Stimulated activated CD8-positive, alpha-beta memory T cell treated with anti-CD3 and anti-CD28 coated beads, Interleukin-12 subunit alpha, Interleukin-12 subunit beta, amount 100 ng/mL, for 24 hours (primary cell): Measurements from ENCODE around the gene AGPAT2.
A peak's percentile ranks its signal among the peaks of the same experiment; 100 is the strongest.

Experiments
- DNase-seq: peaks from one replicate; pipeline ENCODE4 v3.0.0-alpha.2; 2020; ENCODE audit errors: extremely low read depth

Gene AGPAT2

DNA sequence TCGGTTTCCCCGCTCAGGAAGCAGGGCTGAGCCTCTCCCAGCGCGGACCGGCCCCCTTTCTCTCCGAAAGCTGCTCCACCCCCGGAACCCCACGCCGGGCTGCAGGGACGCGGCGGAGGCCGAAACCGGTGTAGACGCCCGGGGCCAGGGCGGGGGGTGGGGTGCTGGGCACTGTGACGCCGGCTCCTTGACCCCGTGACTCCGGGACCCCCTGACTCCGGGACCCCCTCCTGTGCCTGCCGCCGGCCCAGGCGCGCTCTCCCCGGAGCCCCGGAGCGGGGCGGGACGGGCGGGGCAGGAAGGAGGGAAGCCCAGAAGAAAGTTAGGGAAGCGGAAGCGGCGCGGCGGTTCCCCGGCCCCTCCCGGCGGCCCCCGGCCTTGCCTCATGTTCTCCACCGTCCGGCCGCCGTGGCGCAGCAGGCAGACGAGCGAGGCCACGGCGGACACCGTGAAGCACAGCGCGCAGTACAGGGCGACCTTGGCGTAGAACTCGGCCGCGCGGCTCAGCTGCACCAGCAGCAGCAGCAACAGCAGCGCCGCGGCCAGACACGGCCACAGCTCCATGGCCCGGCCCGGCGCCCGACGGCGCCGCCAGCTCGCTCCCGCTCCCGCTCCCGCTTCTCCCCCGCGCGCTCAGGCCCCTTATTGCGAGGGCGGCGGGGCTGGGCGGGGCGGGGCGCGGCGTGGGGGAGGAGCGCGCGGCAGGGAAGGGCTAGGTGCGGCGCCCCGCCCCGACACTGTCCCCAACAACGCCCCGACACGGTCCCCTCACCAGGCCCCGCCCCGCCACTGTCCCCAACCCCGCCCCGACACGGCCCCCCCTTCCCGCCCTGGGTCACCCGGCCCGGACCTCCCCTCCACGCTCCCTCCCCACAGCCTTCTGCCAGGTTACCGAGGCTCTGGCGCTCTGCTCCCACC is at the start of gene AGPAT2:
Gene AGPAT2 (minus strand): TSS at position 664 of the 918 bp plus-strand sequence. CDS start 100 bp downstream, at position 564.
- no peak for DNase-seq

DNA sequence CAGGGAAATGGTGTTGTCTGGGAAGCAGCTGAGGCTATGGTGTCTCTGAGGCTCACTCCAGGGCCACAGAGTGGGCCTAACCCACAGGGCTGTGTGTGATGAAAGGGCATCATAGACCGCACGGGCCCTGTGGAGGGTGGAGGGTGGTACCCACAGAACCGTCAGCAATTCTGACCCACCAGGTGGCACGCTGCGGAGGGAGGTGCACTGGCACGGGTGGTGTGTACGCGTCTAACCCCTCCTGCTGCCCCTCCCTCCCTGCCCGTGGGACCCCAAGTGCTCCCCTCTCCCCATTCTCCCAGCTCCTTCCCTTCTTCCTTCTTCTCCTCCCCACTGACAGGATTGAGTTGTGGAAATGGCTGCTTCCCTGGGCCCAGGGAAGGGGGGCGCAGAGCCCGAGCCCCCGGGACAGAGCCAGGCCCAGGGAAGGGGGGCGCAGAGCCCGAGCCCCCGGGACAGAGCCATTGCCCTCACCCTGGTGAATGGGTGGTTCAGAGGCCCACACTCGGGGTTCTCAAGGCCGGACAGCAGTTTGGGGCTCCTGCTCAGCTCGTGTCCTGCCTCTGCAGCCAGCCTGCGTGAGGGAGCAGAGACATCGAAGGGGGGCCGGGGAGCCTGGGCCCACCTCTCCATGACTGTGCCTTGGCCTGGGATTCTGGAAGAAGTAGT is 48.7 kb upstream of the AGPAT2 start:
- no peak for DNase-seq

DNA sequence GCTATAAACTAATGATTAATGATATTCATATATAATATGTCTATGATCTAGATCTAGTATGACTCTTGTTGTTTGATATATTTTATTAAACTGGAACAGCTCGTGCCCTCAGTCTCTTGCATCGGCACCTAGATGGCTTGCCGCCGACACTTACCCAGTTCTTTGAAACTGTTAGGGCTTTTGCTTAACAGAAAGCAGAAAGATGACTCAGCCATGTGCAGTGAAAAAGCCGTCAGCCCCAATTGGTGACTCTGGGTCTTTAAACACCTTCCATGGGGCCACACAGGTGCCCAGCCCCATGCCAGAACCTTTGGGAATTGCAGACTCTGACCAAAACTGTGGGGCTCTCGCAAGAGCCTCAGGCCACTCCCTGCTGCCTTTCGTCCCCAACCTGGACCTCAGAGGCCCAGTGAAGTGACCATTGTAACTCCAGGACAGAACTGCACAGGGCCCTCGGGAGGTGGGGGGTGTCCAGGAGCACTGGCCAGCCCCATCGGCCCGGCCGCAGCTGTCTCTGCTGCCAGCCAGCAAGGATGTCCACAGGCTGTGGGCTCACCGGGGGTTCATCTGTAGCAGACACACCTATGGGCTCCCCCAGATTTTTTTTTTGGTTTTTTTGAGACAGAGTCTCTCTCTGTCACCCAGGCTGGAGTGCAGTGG is 47.7 kb upstream of the AGPAT2 start:
- DNase-seq: no peak

DNA sequence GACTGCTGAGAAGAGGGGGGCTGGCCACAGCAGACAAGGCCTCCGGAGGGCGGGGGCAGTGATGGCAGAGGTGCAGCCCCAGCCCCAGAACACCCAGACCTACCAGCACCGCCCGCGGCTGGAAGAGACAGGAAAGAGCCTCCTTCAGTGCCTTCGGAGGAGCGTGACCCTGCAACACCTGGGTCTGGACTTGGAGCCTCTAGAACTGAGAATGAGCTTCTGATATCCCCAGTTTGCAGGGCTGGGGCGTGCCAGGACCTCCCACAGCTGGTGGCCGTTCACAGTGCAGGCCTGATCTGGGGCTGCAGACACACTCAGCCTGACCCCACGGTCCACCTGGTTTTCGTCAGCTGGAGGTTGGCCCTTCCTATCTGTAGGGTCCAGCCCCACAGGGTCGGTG is 46.4 kb upstream of the AGPAT2 start:
- DNase-seq: no peak

DNA sequence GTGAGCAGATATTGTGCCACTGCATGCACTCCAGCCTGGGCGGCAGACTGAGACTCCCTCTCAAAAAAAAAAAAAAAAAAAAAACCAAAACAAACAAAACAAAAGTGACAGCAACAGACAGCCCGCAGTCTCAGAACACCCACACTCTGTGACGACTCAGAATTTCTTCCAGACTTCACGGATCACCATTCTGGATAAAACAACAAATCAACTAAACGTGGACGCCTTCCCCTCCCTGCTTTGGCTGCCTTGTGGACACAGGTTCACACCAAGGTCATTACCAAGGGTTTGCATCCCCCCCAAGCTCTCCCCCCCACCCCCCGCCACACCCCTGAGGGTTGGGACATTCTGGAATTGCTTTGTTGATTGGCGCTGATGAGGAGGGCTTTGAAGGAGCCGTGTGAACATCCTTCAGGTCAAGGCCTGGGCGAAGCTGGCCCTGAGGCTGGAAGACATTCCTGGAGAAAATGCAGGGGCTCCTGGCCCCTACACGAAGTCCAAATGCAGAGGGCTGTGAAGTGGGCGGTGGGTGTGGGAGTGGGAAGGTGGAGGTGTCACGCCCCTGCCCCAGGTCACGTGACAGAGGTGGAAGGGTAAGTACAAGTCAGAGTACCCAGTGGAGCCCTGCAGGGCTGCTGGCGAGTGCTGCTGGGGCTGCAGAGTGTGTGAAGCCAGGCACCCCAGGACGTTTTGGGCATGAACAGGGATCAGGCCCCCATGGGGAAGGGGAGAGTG is 45.4 kb upstream of the AGPAT2 start:
- no peak for DNase-seq

DNA sequence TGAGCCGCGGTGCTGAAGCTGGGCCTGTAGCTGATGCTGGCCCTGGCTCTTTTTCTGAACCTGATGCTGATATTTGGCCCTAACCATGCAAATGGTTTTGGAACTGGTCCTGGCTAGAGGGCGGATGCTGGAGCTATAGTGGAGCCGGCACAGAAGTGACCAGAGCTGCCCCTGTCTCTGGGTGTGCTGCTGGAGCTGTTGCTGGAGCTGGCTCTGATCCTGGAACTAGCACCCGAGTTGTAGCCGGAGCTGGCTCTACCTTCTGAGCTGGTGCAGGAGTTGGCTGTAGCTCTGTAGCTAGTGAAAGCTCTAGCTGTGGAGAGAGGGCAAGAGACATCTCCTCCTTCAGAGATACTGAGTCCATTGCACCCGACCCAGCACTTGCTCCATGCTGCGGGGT is 42.7 kb upstream of the AGPAT2 start:
- DNase-seq: no peak

DNA sequence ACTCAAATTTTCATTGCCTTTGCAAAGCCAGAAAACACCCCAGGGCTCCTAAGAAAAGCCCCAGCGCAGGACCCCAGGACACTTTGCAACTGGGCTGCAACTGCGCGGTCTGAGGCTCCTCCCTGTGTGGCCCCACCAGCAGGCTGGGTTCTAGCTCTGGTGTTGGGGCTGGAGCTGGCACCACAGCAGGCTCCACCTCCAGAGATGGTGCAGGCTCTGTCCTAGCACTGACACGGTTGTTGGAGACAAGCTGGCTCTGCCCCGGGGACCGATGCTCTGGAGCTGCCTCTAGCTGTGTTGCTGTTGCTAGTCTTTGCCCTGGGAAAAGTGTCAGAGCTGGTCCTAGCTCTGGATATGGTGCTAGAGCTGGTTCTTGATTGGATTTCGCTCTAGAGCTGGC is 41.9 kb upstream of the AGPAT2 start:
- DNase-seq: no peak

DNA sequence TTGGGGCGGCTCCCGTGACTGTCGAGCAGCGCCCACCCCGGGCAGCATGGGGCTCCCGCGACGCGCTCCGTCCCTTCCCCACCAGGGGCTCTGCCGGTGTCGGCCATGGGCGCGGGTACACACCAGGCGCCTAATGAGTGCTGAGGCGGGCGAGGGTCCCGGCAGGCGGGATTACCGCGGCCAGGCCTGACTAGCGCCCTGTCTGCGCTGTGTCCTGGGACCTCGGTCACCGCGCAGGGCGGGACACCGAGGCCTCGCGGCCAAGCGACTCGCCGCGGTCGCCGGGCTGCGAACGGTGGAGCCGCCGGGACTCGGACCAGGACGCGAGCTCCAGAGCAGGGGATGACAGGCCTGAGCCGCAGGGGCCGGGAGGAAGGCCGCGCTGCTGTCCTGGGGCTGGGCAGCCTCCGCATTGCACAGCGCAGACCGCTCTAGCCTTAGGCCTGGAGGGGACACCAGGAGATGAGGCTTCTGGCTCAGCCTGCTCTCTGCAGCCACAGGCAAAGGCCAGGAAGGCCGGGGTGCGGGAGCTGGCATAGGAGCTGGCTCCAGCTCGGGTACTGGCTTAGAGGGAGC is 41.4 kb upstream of the AGPAT2 start:
- no peak for DNase-seq

DNA sequence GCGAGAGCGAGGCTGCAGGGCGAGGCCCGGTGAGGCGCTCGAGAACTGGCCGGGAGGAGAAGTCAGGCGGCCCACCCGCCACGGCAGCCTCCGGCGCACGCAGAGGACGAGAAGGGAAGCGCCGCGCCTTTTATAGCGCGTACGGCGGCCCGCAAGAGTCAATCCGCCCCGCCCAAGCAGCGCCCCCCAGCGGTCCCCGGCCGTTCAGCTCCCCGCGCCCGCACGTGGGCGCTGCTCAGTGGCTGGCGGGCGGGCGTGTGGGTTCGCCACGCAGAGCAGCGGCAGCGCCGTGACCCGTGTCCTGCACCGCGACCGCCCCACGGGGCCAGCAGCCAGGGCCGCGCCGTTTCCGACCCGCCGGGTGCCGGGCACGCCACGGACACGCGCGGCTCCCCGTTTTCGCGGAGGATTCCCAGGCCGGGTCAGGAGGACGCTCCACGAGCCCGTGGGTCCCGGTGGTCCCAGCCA is 40.9 kb upstream of the AGPAT2 start:
- DNase-seq: peak; percentile 70

DNA sequence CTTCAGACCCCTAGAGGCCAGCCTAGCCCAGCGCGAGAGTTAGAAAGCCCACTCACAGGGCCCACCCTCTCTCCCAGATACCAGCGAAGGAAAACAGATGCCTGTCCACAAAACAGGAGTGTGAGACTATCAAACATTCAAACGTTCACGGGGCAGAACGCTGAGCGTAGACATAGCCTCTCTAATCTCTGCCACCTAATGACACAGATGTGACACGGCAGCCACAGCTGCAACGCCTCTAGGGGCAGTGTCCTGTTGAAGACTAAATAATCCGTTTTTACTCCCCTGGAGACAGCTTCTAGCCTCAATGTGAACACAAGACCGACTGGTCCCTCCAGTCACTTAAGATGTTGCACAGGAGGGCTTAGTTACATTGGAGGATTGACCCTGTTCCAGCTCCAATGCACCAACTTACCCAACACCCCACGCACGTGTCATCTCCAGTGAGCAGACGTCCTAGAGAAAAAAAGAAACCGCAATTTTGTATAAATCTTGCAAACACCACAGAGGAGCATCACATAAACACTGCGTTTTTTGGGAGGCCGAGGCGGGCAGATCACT is 39.5 kb upstream of the AGPAT2 start:
- DNase-seq: no peak

DNA sequence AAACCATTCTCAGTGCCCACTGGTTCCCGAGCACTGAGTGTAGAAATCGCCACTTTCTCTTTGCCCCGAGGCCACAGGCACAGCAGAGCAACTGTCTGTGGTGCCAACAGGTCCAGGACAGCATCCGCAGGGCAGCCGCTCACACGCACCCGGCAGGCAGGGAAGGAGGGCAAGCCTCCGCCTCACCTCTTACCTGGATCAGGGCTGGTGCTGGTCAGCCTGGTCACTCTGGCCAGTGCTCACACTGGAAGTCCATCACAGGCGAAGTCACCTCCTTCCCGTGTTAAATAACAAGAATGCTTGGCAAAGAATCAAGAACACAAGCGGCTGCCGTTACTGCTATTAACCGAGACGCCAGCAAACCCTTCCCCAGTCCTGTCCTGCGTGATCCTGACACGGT is 38.9 kb upstream of the AGPAT2 start:
- DNase-seq: no peak

DNA sequence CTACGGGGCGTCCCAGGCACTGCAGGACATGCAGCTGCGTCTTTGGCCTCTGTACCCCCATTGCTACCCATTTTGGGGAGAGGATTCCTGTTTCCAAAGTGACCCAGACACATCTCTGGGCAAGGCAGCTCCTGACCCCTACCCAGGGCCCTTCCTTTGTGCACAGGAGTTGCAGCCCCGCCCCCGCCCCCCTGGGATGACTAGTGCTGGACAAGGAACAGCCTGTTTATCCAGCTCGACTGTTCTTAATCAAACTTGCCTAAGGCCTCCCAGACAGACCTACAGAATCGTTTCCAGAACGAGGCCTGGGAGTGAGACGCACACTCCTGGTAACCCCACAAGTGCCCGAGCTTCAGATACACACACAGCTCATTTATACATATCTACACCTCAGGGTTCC is 38.4 kb upstream of the AGPAT2 start:
- no peak for DNase-seq

DNA sequence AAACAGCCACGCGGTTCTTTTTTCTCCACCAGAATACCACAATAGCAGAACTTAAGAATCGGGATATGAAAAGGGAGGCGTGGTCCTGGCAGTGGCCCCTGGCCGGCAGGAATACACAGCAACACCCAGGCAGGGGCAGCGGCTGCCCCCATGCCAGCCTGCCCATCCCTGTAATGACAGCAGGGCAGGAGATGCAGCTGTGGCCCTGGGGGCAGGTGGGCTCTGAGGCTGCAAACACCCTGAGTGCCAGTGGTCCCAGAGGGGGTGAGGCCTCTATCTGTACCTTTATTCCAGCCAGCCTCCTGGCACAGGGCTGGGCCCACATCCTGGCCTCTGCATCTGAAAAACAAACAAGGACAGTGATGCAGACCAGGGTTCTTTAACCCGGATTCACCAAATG is 37.5 kb upstream of the AGPAT2 start:
- DNase-seq: no peak

DNA sequence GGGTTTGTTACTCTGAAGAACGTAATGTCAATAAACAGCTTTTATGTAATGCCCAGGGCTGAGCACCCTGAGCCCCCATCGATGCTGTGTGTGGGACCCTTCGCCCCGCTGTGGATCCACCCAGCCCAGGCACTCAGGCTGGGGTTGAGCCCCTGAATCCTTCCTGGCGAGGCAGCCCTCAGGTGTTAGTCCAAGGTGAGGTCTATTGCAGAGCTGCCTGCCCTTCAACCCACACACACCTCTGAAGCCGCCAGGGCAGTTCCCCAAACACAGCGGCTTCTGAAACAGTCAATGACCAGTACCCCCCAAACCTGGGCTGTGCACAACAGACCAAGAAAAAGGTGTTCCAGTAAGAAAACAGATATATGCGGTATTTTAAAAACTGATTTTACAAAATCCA is 36.7 kb upstream of the AGPAT2 start:
- DNase-seq: no peak

DNA sequence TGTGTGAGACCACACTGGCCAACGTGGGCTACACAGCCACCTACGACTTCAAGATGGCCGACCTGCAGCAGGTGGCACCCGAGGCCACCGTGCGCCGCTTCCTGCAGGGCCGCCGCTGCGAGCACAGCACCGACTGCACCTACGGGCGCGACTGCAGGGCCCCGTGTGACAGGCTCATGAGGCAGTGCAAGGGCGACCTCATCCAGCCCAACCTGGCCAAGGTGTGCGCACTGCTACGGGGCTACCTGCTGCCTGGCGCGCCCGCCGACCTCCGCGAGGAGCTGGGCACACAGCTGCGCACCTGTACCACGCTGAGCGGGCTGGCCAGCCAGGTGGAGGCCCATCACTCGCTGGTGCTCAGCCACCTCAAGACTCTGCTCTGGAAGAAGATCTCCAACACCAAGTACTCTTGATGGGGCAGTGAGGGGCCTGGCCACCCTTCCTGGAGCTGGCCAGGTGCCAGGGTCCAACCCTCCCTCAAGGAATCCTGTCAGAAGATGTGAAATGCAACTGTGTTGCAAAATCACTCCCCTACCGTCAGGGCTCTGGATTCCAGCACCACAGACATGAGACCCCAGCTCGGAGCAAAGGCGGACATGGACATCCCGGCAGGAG is 36.2 kb upstream of the AGPAT2 start:
- DNase-seq: no peak

DNA sequence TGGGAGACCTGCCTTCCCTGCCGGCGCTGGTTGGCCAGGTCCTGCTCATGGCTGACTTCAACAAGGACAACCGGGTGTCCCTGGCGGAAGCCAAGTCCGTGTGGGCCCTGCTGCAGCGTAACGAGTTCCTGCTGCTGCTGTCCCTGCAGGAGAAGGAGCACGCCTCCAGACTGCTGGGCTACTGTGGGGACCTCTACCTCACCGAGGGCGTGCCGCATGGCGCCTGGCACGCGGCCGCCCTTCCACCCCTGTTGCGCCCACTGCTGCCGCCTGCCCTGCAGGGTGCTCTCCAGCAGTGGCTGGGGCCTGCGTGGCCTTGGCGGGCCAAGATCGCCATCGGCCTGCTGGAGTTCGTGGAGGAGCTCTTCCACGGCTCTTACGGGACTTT is 35.7 kb upstream of the AGPAT2 start:
- no peak for DNase-seq

DNA sequence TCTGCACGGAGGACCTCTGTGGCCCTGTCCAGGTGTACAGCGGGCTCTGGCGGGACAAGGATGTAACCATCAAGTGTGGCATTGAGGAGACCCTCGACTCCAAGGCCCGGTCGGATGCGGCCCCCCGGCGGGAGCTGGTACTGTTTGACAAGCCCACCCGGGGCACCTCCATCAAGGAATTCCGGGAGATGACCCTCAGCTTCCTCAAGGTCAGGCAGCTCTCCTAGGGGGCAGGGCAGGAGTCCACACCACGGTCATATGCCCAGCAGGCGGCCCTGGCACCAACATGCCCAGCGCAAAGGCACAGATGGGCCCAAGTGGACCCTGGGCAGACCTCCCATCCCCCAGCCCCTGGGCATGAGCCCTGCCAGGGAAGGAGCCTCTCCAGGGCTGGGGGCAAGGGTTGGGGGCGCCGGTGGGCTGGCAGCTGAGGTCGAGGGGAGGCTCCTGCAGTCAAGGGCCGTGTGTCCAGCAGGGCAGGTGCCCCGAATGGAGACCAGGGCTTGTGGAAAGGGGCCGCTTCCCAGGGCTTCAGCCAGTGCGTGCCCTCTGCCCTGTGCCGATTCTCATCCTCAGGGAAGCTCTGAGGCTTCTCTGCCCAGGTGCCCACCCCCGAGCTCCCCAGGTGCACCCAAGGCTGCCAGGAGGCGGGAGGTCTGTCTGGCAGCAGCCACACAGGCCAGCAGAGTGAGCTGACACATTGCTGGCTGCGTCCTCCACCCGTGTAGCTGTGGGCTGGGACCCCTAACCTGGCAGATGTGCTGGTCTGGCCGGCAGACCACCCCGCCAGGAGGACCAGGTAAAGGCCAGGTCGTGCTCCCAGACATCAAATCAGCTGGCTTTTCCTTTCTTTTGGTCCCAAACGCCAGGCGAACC is 35.1 kb upstream of the AGPAT2 start:
- no peak for DNase-seq

DNA sequence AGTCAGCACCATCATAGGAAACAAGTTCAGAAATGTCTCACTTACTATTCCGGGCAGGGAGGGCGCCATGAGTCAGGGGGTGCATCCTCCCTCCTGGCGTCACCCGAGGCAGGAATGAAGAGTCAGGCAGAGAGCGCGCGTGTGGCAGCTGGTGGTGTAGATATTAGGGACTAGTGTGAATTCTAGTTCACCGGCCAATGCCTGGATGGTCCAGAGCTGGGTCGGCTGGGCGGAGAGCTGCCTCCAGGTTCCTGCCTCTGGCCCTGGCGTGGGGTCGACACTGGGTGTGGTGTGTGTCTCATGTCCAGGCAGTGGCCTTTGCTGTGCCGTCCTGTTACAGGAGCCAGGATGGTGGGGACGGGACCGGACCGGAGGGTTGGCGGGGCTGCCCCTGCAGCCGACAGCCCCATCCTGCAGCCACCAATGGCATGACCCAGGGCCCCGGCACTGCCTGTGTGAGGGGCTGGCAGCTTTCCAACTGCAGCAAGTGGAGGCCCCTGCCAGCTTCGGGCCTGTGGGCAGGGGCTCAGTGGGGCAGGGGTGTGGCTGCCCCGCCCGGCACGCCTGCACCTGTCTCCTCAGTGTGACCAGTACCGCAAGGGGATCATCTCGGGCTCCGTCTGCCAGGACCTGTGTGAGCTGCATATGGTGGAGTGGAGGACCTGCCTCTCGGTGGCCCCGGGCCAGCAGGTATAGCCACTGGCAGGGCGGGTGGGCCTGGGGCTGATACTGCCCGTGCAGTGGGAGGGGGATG is 34.3 kb upstream of the AGPAT2 start:
- DNase-seq: no peak

DNA sequence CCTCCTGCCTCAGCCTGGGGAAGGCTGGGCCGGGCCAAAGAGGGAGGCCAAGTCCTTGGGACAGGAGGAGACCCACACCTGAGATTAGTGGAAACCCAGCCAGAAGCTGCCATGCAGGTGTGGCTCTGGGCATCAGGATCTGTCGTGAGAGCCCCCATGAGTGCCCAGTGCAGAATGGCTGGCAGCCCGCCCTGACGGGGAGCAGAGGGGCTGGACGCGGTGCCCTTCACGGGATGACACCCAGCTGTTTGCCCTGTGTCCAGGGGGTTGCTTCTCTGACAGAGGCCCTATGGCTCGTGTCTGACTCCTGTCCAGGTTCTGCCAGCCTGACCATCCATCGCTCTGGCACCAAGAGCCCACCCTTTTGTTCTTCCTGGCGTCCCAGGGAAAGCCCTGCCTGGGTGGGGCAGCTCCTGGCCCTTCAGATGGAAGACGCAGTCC is 33.7 kb upstream of the AGPAT2 start:
- DNase-seq: no peak
